ENCODE results near the gene FAM120B. TPM values are rescaled to one million over a fixed set of nuclear protein-coding genes. Genes with fewer than 3 reads are reported as not detected.

FAM120B gene
- total RNA-seq, 2 donors from 2014 or later = 14.7 to 18.6 TPM

DNA sequence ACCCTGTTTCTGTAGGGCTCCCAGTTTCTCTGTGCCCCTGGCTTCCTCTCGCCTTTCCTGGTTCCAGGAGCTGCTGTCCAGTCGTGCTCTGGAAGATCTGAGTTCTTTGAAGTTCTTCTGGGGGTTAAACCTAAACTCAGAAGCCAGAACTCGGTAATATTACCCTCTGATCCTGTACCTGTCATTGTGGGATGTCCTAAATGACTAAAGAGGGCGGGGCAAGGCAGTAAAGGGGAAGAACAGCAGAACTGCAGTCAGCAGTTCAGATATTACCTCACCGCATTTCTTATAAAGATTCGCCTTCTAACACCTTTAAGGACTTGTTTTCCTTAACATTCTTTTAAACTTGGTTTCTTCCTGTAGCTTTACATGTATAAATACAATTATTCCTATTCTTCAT, 63.9 kb downstream of the FAM120B start:
- H3K27ac ChIP-seq = no peak overlapping the region
- peaks cover 22% of the 10 kb centered on the region for H3K36me3 ChIP-seq
- H3K4me1 ChIP-seq = peaks cover 0 to 13% of the 10 kb centered on the region in 2 donors
- TF ChIP-seq CTCF (IDR thresholded peaks at IDR 0.05) = no peak
- H3K27me3 ChIP-seq = no peaks in the 10 kb centered on the region
- no peaks in the 10 kb centered on the region for H3K9me3 ChIP-seq
- no peak for DNase-seq (ENCODE audit: low spot score)
- H3K4me3 ChIP-seq = no peak overlapping the region

- DNase-seq (ENCODE audit: low spot score) = no peak
- no peak overlapping the region for H3K27ac ChIP-seq
- H3K9me3 ChIP-seq = no peaks in the 10 kb centered on the region
- TF ChIP-seq CTCF (IDR thresholded peaks at IDR 0.05) = no peak
- H3K4me1 ChIP-seq = peaks cover 0 to 6% of the 10 kb centered on the region in 2 donors
- H3K36me3 ChIP-seq = peaks cover 22% of the 10 kb centered on the region
- no peaks in the 10 kb centered on the region for H3K27me3 ChIP-seq
- no peak overlapping the region for H3K4me3 ChIP-seq
Observed at GRCh38 chr6:170371080-170371479, 64.5 kb downstream of the FAM120B start.

GRCh38 chr6:170371588-170371987, 65.0 kb downstream of the FAM120B start:
- no peak overlapping the region for H3K4me3 ChIP-seq
- H3K36me3 ChIP-seq = peaks cover 22% of the 10 kb centered on the region
- no peaks in the 10 kb centered on the region for H3K27me3 ChIP-seq
- H3K9me3 ChIP-seq = no peaks in the 10 kb centered on the region
- TF ChIP-seq CTCF (IDR thresholded peaks at IDR 0.05) = no peak
- H3K27ac ChIP-seq = no peak overlapping the region
- H3K4me1 ChIP-seq = peaks cover 0 to under 1% of the 10 kb centered on the region in 2 donors
- DNase-seq (ENCODE audit: low spot score) = no peak

- Histone ChIP-seq H3K4me1 (no peaks in the 10 kb centered on the region), H3K9me3 (no peaks in the 10 kb centered on the region), H3K27ac (no peak overlapping the region), H3K4me3 (no peak overlapping the region), H3K36me3 (peaks cover 22% of the 10 kb centered on the region), H3K27me3 (no peaks in the 10 kb centered on the region)
- no peak for DNase-seq (ENCODE audit: low spot score)
- TF ChIP-seq CTCF (IDR thresholded peaks at IDR 0.05) = no peak
Observed at GRCh38 chr6:170372380-170373325, 66.1 kb downstream of the FAM120B start.

DNA sequence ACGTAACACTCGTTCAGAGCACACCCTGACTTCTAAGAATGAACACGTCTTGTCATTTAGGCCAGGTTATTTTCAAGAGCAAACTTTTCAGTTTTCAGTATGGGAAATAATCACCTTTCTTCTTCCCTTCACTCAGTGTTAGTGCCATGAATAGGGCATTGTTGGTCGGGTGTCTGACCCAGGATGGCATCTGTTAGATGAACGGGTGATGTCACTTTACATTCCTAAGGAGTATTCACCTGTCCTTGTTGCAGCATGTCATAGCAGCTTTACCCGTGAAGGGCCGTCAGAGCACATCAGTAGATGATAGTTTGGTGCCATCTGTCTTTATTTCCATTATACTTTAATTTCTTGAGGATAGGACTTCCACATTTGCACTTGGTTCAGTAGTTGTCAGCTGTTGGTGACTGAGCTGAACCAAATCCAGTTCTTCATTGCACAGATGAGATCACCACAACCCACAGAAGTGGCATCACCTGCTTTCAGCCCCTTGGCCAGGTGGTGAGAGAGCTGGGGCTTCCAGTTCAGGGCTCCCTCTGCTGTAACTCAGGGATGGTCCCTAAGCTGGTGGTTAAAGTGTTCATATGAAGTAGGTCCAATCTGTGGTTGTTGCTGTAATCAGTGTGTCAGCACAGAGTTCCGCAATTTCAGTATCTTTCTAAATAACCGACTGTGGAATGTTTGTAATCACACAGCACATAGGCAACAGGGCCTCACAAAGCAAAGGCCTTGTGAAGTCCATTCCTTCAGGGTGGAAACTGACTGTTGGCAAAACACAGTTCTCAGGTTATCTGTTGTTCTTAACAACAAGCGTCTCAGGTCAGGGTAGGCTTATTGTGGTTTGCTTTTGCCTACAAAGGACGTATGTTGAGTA, 68.2 kb downstream of the FAM120B start:
- no peak for TF ChIP-seq CTCF (IDR thresholded peaks at IDR 0.05)
- Histone ChIP-seq H3K4me3 (no peak overlapping the region), H3K9me3 (no peaks in the 10 kb centered on the region), H3K27ac (no peak overlapping the region), H3K27me3 (no peaks in the 10 kb centered on the region), H3K4me1 (peaks cover 0 to 7% of the 10 kb centered on the region in 2 donors), H3K36me3 (peaks cover 22% of the 10 kb centered on the region)
- no peak for DNase-seq (ENCODE audit: low spot score)

Data from right atrium auricular region (tissue), 2 donors.